BLaER1 (cell line): ENCODE measurements around the gene PBX1.
"Not testable (repeated sequence)": the region's sequence is repeated elsewhere in the genome, so short reads cannot be mapped to it uniquely, and the experiment has no call there.

Source experiments
- H3K27ac ChIP-seq: shearing (Covaris generic); formaldehyde crosslinking; 2 replicates; pipeline ENCODE4 v1.8.1; 2022
- H3K27me3 ChIP-seq: shearing (Covaris generic); formaldehyde crosslinking; 2 replicates; pipeline ENCODE4 v1.8.1; 2022
- H3K36me3 ChIP-seq: shearing (Covaris generic); formaldehyde crosslinking; 2 replicates; pipeline ENCODE4 v1.8.1; 2022
- H3K4me1 ChIP-seq: shearing (Covaris generic); formaldehyde crosslinking; 2 replicates; pipeline ENCODE4 v1.8.1; 2022
- H3K4me2 ChIP-seq: shearing (Covaris generic); formaldehyde crosslinking; 2 replicates; pipeline ENCODE4 v1.8.1; 2022
- H3K4me3 ChIP-seq: shearing (Covaris generic); formaldehyde crosslinking; 2 replicates; pipeline ENCODE4 v1.8.1; 2022
- H3K9ac ChIP-seq: shearing (Covaris generic); formaldehyde crosslinking; 2 replicates; pipeline ENCODE4 v1.8.1; 2022
- H3K9me3 ChIP-seq: shearing (Covaris generic); formaldehyde crosslinking; 2 replicates; pipeline ENCODE4 v1.8.1; 2022
- H4K20me1 ChIP-seq: shearing (Covaris generic); formaldehyde crosslinking; 2 replicates; pipeline ENCODE4 v1.8.1; 2022
- Cebpa-rat ChIP-seq: shearing (Covaris generic); IDR thresholded peaks from 2 replicates; pipeline ENCODE4 v1.8.1; 2022

The PBX1 gene

DNA sequence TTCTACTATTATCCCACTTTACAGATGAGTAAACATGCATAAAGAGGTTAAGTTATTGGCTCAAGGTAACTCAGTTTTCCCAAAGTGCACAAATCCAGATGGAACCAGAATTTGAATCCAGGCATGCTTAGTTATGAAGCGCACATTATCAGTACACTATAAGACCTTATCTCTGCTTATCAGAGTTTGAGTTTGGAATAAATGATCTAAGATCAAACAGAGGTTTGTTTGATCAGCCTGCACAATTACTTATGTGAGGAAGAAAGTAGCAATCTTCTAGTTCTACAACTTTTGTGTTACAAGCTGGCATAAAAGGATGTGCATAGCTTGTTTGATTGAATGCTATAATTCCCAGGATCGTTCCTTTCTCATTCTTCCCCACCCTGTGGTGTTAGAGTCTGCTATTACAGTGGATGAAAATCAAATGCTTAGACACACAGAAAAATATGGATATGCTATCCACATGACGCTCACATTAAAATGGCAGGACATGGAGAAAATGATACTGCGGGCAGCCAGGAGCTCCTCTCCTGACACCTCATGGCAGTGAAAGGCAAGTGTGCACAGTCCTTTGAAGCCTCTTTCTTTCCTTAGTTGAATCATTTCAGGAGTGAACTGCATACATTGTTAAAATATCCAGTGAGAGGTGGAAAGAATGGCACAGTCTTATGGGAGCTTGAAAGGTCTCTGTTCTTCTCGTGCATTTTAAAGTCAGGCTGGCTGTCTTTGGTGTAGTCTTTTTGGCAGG is 23.9 kb upstream of the PBX1 start:
- H3K9me3 ChIP-seq, result no peaks in the 10 kb centered on the region
- no peak overlapping the region for H3K27ac ChIP-seq
- H3K4me3 ChIP-seq, result no peak overlapping the region
- H3K27me3 ChIP-seq, result no peaks in the 10 kb centered on the region
- H4K20me1 ChIP-seq, result no peaks in the 10 kb centered on the region
- TF ChIP-seq Cebpa-rat, result no peak
- H3K4me1 ChIP-seq, result no peaks in the 10 kb centered on the region
- no peak overlapping the region for H3K9ac ChIP-seq
- no peak overlapping the region for H3K4me2 ChIP-seq
- no peaks in the 10 kb centered on the region for H3K36me3 ChIP-seq

DNA sequence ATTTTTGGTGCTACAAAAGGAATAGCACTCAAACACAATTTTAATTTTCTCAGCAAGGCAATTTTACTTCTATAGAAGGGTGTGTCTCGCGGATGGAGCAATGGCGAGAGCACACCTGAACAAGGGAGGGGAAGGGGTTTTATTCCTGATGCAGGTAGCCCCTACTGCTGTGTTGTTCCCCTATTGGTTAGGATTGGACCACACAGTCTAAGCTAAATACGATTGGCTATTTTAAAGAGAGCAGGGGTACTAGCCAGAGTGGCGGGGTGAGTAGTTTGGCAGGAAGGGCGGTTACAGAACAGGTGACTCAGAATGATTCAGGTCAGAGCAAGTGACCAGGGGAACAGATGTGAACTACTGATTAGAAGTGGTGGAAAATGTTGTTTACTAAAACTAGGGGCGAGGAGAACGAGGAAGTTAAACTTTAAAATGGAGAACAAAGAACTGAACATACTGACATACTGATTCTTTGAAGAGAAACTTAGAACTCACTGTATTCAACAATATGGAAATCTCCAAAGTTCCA is 6.5 kb upstream of the PBX1 start:
- H3K9me3 ChIP-seq, result peaks cover 38% of the 10 kb centered on the region
- H3K4me2 ChIP-seq, H3K27me3 ChIP-seq, H3K4me3 ChIP-seq, H3K36me3 ChIP-seq, H3K4me1 ChIP-seq, H4K20me1 ChIP-seq, H3K9ac ChIP-seq, H3K27ac ChIP-seq: not testable (repeated sequence)

DNA sequence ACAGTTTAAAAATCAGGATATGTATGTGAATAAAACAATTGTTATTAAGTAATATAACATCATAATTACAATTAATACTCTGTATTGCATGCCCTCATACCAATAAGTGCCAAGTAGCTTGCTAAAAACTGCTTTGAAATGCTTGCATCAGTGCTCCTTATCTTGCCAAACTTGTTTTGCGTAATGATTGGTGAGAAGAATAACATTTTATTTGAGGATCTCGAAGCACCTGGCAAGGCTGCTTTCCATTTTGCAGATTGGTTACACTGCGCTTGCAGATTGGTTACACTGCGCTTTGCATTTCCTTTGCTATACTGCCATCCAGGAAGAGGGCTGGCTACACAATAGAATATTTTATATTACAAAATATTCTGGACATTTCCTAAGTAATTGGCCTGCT is 1.7 kb upstream of the PBX1 start:
- Histone ChIP-seq H3K27ac (no peak overlapping the region), H3K9ac (no peak overlapping the region), H3K4me3 (no peak overlapping the region), H3K9me3 (peaks cover 14% of the 10 kb centered on the region), H3K4me1 (peaks cover 5% of the 10 kb centered on the region), H4K20me1 (peaks cover 22% of the 10 kb centered on the region), H3K36me3 (no peaks in the 10 kb centered on the region), H3K27me3 (peaks cover 31% of the 10 kb centered on the region), H3K4me2 (no peak overlapping the region)
- no peak for TF ChIP-seq Cebpa-rat

DNA sequence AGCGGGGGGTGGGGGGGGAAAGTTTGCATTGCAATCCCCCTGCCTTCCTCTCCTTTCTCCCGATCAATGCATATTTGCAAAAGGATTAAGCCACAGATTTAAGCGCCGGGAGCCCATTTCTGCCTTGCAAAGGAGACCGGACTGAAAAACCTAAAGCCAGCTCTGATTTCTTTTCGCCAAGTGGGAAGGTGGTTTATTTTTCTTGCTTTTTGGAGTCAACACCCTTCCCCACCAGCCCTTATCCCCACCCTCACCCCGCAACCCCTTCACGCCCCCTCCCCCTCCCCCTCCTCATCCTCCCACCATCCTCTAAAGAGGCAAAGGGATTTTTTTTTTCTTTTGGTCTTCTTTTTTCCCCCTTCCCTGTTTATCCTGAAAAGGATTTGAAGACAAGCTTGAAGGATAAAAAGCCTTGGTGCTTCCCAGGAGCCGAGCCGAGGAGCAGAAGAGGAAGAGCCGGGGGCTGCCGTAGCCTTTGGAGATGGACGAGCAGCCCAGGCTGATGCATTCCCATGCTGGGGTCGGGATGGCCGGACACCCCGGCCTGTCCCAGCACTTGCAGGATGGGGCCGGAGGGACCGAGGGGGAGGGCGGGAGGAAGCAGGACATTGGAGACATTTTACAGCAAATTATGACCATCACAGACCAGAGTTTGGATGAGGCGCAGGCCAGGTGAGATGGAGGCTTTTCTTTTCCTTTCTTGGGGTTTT is 513 bp downstream of the PBX1 start:
- Histone ChIP-seq H3K4me1 (peaks cover 5% of the 10 kb centered on the region), H4K20me1 (peaks cover 28% of the 10 kb centered on the region), H3K9me3 (no peaks in the 10 kb centered on the region), H3K4me3 (peak overlapping the region; percentile 58; the same call in 1 of the 2 replicates), H3K27me3 (peaks cover 53% of the 10 kb centered on the region), H3K9ac (no peak overlapping the region), H3K4me2 (peak overlapping the region; percentile 88), H3K27ac (no peak overlapping the region), H3K36me3 (no peaks in the 10 kb centered on the region)
- TF ChIP-seq Cebpa-rat, result no peak

DNA sequence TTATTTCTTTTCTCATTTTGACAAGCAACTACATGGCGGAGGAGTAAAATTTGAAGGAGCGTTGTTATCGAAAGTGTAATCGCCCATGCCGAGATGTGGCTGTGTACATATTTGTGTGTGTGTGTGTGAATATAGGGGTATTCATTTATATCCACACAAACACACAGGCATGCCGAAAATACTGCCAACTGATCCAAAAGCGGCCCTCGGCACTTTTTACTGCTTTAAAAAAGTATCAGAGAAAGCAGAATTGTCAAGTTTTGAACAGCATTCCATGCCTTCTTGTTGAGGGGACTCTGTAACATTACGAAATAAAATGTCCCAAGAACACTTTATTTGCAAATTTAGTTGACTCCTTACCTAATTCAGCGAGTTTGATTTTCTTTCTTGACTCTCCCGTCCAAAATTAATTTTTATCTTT is 1.1 kb downstream of the PBX1 start:
- Histone ChIP-seq H3K4me2 (no peak overlapping the region), H3K27me3 (peaks cover 53% of the 10 kb centered on the region), H3K36me3 (no peaks in the 10 kb centered on the region), H3K4me1 (peaks cover 5% of the 10 kb centered on the region), H3K27ac (no peak overlapping the region), H4K20me1 (peaks cover 28% of the 10 kb centered on the region), H3K9me3 (no peaks in the 10 kb centered on the region), H3K9ac (no peak overlapping the region), H3K4me3 (no peak overlapping the region)
- no peak for TF ChIP-seq Cebpa-rat

- Histone ChIP-seq H3K9me3 (no peaks in the 10 kb centered on the region), H3K4me3 (no peak overlapping the region), H3K4me2 (no peak overlapping the region), H3K4me1 (peaks cover 5% of the 10 kb centered on the region), H3K27me3 (peaks cover 53% of the 10 kb centered on the region), H4K20me1 (peaks cover 28% of the 10 kb centered on the region), H3K27ac (no peak overlapping the region), H3K36me3 (no peaks in the 10 kb centered on the region), H3K9ac (no peak overlapping the region)
- no peak for TF ChIP-seq Cebpa-rat
Measured at GRCh38 chr1:164560556-164560955, 1.6 kb downstream of the PBX1 start.

- Histone ChIP-seq H3K36me3 (no peaks in the 10 kb centered on the region), H3K27ac (no peak overlapping the region), H3K9ac (no peak overlapping the region), H3K4me3 (no peak overlapping the region), H4K20me1 (peaks cover 28% of the 10 kb centered on the region), H3K27me3 (peaks cover 53% of the 10 kb centered on the region), H3K4me1 (peaks cover 5% of the 10 kb centered on the region), H3K4me2 (no peak overlapping the region), H3K9me3 (no peaks in the 10 kb centered on the region)
- no peak for TF ChIP-seq Cebpa-rat
Measured at GRCh38 chr1:164561007-164561406, 2.0 kb downstream of the PBX1 start.

- Histone ChIP-seq H3K27ac (no peak overlapping the region), H3K4me2 (no peak overlapping the region)
- no peak for TF ChIP-seq Cebpa-rat
Measured at GRCh38 chr1:164561472-164561871, 2.5 kb downstream of the PBX1 start.

DNA sequence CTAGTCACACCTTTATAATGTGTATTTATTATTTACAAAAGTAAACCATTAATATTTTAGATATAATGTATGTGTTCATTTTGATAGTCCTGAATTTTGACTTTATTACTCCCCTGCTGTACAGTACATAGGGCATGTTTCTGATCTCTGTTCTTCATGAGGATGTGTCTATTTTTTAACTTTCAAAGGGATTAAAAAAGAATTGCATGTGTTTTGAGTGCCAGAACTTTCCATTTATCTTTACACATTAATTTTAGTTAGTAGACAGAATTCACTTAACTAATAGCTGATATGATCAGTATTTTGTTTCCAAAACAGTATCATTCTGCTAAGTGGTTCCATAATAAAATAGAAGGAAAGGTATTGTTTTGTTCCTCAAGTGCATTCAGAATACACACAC is 3.1 kb downstream of the PBX1 start:
- H3K4me2 ChIP-seq, result no peak overlapping the region
- H3K36me3 ChIP-seq, result no peaks in the 10 kb centered on the region
- no peak overlapping the region for H3K27ac ChIP-seq
- H3K9ac ChIP-seq, result no peak overlapping the region
- H3K4me1 ChIP-seq, result peaks cover 5% of the 10 kb centered on the region
- no peak overlapping the region for H3K4me3 ChIP-seq
- TF ChIP-seq Cebpa-rat, result no peak
- H3K27me3 ChIP-seq, result peaks cover 53% of the 10 kb centered on the region
- H4K20me1 ChIP-seq, result peaks cover 28% of the 10 kb centered on the region
- no peaks in the 10 kb centered on the region for H3K9me3 ChIP-seq

More at GRCh38 chr1:164561472-164561871, 2.5 kb downstream of the PBX1 start:
- Histone ChIP-seq H3K36me3 (no peaks in the 10 kb centered on the region), H3K27me3 (peaks cover 53% of the 10 kb centered on the region), H3K4me3 (no peak overlapping the region), H3K9me3 (no peaks in the 10 kb centered on the region), H4K20me1 (peaks cover 28% of the 10 kb centered on the region), H3K4me1 (peaks cover 5% of the 10 kb centered on the region), H3K9ac (no peak overlapping the region)

- no peak overlapping the region for H3K4me2 ChIP-seq
- H3K9ac ChIP-seq, result no peak overlapping the region
- no peak overlapping the region for H3K4me3 ChIP-seq
- H3K27me3 ChIP-seq, result peaks cover 53% of the 10 kb centered on the region
- H3K27ac ChIP-seq, result no peak overlapping the region
- H3K36me3 ChIP-seq, result no peaks in the 10 kb centered on the region
- peaks cover 28% of the 10 kb centered on the region for H4K20me1 ChIP-seq
- H3K9me3 ChIP-seq, result no peaks in the 10 kb centered on the region
- peaks cover 5% of the 10 kb centered on the region for H3K4me1 ChIP-seq
- no peak for TF ChIP-seq Cebpa-rat
Measured at GRCh38 chr1:164562511-164562910, 3.5 kb downstream of the PBX1 start.
